Esophagus squamous epithelium (tissue), 4 donors: ENCODE data around the gene RAET1E.

ENCODE experiments used
- CTCF ChIP-seq, 6 experiments: fragments of 450-650 bp in 4 of 6; fragments of 200-600 bp in 2 of 6; sonication (generic) in 2 of 6; IDR thresholded peaks; one replicate each; pipeline ENCODE4 v1.5.1; 2016 to 2019; ENCODE audit warnings: antibody characterized with exemption in 6 of 6, mild to moderate bottlenecking in 4 of 6, moderate library complexity in 4 of 6
- POLR2A ChIP-seq, 4 donors: fragments of 450-650 bp; IDR thresholded peaks; one replicate each; pipeline ENCODE4 v1.6.1; 2017; ENCODE audit warnings: antibody characterized with exemption in 4 of 4, mild to moderate bottlenecking in 4 of 4, moderate library complexity in 3 of 4

- TF ChIP-seq POLR2A (IDR thresholded peaks at IDR 0.05), result no peak
- no peak for TF ChIP-seq CTCF (IDR thresholded peaks at IDR 0.05)
These were observed 757 bp downstream of the RAET1E start for GRCh38 chr6:149897015-149897697.
